HS-27A (cell line): ENCODE results near the gene C19orf25.

Experiments used
- DNase-seq: peaks from one replicate; pipeline ENCODE4 v3.0.0-alpha.2; 2012; ENCODE audit warnings: low read depth, missing footprints

Gene C19orf25

DNA sequence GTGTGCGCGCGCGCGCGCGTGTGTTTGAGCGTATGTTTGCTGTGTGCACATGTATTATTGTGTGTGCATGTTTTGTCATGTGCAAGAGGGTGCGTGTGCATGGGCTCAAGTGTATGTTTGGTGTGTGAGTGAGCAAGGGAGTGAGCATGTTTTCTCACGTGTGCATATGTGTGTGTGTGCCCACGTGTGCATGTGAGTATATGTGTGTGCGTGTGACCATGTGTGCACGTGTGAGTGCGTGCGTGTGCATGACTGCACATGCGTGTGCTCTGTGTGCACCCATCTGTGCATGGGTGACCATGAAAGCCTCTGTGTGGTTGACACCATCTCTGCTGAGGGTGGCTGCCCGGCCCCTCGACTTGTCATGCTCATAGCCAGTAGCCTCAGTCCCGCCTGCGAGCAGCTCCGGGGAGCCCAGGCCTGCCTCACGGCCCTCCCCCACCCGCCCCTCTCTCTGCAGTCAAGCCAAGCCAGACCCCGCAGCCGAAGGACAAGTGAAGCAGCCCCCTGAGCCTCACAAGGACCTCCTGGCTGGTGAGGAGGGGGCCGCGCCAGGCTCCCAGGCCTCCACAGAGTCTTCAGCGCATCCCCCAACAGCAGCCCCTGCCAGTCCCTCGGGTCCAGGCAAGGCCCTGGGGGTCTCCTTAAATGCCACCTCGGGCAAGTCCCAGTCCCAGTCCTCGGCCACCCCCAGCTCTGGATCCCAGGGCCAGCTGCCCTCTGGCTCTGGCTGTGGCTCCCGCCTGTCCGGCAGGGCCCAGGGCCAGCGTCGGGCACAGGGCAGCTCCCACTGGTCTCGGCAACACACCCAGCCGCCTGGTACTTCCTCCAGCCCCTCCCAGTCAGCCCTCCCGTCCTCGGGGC, 17.9 kb upstream of the C19orf25 start:
- DNase-seq: no peak

DNA sequence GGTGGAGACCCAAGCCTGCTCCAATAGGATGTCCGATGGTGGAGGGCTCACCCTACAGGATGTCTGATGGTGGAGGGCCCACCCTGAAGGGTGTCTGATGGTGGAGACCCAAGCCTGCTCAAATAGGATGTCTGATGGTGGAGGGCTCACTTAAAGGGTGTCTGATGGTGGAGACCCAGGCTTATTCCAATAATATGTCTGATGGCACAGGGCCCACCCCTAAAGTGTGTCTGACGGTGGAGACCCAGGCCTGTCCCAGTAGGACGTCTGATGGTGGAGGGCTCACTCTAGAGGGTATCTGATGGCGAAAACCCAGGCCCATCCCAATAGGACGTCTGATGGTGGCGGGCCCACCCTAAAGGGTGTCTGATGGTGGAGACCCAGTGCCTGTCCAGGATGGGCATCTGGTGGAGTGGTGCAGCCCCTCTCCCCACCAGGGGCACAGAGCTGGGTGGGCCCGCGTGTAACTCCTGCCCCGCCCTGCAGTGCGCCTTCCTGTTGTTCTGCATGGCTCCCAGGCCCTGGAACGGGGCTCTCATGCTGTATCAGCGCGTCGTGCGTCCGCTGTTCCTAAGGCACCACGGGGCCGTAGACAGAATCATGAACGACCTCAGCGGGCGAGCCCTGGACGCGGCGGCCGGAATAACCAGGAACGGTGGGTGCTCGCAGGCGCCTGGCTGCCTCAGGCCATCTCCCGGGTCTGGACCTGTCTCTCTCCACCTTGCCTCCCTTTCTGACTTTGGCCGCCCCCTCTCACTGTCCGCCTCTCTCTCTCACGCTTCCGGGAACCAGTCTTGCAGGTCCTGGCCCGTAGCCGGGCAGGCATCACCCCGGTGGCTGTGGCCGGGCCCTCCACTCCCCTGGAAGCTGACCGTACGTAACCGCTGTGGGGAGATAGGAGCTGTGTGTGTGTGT, 17.0 kb upstream of the C19orf25 start:
- no peak for DNase-seq

DNA sequence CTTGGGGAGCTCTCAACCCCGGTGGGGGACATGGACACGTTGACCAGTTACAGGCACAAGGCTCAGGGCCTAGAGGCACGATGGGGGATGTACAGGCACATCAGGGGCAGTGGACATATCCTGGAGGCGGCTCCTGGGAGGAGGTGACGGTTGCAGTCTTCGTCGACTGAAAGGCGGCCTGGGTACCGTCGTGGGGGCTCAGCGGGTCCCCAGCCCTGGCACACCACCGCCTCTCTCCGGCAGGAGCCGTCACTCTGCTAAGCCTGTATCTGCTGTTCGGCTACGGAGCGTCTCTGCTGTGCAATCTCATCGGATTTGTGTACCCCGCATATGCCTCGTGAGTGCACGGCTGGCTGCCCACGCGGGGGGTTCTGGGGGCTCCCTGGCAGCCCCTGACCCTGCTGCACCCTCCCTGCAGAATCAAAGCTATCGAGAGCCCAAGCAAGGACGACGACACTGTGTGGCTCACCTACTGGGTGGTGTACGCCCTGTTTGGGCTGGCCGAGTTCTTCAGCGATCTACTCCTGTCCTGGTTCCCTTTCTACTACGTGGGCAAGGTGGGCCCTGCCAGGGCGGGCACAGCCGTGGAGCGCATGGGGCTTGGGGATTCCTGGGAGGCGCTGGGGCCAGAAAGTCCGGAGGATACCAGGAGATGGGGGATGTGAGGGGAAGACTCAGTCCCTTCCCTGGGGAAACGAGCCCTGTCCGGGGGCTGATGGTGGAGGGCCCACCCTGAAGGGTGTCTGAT, 16.2 kb upstream of the C19orf25 start:
- DNase-seq: no peak

DNA sequence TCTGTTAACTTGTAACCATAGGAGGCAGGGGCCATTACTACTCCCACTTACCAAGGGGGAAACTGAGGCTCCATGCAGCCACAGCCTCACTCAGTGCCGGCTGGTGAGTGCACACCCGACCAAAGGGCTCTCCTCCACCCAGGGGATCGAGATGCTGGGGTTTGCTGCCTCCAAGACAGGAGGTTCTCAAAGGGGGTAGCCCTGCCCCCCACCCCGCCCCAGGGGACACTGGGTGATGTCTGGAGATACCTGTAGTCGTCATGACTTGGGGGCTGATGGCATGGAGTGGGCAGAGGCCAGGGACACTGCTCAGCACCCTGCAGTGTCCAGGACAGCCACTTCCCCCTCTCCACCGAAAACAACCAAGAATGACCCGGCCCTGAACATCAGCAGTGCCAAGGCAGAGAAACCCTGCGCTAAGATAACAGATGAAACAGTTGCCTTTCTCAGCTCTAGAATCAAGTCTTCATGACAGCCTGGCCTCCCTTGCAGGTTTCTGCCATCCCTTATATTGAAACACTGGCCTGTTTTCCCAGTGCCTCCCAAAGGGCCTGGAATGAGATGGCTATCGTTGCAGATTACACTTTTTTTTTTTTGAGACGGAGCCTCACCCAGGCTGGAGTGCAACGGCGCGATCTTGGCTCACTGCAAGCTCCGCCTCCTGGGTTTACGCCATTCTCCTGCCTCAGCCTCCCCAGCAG, 15.2 kb upstream of the C19orf25 start:
- no peak for DNase-seq

DNA sequence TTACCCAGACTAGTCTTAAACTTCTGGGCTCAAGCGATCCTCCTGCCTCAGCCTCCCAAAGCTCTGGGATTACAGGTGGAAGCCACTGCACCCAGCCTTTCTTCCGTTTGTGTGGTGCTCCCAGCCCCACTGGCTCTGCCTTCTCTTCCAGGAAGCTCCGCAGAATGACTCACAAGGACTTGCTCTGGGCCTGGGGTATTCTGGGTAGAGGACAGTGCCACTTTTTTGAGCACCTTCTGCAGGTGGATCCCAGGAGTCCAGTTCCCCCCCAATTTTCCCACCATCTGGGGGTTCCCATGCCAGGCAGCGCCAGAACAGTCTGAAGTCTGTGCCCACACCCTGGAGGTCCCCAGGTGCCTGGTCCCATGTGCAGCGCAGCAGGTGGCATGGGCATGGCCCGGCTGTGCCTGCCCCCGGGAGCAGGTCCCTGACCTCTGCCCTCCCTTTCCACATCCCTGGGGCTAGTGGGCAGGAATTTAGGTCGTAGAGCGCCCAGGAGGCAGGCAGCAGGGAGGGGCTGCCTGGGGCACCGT, 13.5 kb upstream of the C19orf25 start:
- DNase-seq: no peak

DNA sequence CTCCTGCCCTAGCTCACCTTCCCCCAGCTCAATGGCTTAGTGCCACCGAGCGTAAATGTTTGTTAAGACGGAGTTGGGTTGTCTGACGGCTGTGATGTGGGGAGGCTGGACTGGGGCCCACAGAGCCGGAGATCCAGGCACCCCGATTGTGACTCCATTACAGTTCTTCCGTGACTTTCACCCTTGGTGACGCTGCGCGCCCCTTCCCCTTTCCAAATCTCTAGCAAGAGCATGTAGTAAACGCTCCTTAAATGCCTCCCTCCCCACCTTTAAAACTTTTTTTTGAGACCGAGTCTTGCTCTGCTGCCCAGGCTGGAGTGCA, 12.8 kb upstream of the C19orf25 start:
- DNase-seq: no peak

DNA sequence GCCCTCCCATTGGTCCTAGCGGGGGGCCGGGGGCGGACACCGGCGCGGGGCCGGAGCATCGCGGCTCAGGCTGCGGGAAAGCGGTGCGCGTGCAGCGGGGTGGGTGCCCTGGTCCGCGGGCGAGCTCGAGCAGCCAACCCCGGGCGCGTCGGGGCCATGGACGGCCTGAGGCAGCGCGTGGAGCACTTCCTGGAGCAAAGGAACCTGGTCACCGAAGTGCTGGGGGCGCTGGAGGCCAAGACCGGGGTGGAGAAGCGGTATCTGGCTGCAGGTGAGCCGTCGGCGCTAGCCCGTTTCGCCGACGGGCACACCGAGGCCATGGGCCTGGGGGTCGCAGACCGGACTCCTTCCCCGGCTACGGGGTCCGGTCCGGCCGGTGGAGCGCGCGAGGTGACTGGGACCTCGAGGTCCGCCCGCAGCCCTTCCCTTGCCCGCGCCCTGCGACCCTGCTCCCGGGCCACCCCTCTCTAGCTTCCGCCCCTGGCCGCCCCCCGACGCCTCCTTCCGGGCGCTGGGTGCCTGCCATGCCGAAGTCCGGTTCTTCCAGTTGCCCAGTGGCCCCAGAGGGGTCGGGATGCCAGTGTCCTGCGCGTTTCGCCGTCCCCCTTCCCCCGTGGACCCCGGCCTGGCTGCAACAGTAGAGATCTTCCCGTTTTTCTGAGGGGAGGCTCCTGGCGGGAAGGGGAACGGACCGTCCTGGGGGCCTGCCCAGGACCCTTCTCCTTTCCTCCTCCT, 12.3 kb upstream of the C19orf25 start, which contains the start of gene REEP6:
TSS of gene REEP6 (plus strand) at position 68 of the 735 bp plus-strand sequence. CDS start at position 157, 89 bp downstream.
- DNase-seq: no peak

DNA sequence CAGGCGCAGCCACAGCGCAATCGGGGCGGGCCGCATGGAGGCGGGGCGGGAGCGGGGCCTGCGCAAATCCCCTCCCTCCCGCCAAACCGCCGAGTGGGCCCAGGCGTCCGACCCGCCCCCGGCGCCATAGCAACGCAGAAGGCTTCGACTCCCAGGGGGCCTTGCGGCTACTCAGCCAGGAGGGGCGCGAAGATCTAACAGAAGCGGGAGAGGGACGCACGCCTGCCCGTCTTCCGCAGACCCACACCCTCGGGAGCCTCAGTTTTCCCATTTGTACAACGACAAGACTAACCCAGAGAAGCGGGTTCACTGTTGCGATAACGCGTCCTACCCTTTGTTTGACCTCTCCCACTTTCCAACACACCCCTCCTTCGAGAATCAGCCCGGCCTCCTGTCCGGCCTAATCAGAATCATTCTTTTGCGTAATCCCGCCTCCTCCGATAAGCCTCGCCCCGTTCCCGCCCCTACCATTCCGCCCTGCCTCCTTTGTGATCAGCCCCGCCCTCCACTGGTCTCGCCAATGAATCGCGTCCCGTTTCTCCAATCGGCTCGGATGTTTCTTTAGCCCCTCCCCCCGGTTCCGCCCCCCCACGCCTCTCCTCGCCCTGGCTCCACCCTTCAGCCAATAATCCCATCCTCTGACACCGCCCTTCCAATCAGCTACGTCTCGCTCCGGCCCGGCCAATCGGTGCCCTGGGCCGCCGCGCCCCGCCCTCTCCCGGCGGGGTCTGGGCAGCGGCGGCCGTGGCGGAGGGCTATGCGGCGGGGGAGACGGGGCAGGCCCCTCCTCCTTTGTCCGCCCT, 11.5 kb upstream of the C19orf25 start, which contains the start of gene PCSK4:
TSS of gene PCSK4 (minus strand) at position 40 of the 803 bp plus-strand sequence. CDS start at position 36, 4 bp downstream.
- peak; percentile 93 for DNase-seq

DNA sequence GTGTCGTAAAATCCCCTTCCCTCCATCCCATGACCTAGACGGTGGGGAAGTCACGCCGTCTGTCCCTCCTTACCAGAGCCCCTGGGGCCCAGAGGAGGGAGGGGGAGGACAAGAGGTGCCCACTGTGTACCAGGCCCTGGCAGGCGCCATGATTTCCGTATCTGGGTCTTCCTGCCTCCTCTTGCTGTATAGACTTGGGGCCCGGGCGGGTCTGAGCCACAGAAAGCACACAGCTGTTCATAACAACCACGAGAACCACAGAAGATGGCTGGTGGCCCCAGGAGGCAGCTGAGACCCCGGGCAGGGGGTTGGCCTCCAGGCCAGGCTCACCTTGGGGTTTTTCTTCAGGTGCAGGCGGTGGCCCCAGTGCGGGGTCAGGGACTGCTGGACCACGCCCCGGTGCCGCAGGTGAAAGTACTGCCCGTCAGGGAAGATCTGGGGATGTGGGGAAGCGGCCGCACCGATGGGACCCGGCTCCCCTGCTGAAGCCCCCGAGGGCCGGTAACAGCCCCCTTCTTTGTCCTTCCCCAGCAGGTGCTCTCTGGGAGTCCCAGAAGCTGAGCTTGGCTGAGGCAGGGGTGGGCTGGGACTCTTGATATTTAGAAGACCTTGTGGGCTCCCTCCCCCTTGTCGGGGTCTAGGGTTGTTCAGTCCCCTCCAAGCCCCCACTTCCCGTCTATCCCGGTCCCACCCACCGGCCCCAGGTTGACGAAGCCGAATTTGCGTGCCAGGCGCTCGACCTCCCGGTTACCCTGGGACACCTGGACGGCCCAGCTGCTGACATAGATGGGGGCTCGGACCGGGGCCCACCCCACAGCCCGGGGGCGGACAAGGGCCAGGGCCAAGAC, 10.7 kb upstream of the C19orf25 start:
- no peak for DNase-seq

DNA sequence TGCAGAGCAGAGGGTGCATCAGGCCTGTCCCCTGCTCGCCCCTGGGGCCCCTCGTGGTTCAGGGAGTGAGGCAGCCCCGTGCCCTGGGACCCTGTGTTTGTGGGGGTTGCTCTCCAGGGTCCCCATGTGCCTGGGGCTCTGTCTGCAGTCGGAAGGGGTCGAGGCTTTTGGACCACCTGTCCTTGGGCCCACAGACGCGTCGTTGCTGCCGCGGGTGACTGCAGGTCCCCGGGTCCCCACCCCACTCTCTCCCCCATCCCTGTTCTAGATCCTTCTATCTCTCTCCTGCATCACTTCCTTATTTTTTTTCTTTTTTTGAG, 9.2 kb upstream of the C19orf25 start:
- no peak for DNase-seq

DNA sequence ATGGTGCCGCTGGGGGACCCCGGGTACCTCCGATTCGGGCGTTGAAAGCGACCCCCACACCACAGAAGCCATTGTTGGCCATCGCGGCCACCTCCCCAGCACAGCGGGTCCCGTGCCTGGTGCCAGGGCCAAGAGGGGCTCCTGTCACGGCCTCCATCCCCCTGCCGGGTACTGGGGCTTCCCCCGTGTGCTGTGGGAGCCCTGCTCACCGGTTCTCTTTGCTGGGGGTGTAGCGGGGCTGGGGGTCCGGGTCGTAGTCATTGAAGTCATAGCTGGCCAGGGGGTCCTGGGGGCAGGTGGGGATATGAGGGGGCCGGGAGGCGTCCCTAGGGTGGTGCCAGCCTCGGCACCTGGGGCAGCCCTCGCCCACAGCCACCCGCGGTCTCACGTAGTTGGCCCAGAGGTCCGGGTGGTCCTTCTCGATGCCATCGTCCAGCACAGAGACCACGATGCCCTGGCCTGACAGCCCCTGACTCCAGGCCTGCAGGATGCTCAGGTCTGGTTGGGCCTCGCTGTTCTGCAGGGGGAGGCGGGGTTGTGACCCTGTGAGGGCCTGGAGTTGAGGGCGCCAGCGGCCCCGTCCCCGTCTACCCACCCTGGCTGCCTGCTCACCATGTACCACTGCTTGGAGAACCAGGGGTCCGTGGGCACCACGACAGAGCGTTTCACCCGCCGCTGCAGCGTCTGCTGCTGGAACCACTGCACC, 8.7 kb upstream of the C19orf25 start:
- no peak for DNase-seq

DNA sequence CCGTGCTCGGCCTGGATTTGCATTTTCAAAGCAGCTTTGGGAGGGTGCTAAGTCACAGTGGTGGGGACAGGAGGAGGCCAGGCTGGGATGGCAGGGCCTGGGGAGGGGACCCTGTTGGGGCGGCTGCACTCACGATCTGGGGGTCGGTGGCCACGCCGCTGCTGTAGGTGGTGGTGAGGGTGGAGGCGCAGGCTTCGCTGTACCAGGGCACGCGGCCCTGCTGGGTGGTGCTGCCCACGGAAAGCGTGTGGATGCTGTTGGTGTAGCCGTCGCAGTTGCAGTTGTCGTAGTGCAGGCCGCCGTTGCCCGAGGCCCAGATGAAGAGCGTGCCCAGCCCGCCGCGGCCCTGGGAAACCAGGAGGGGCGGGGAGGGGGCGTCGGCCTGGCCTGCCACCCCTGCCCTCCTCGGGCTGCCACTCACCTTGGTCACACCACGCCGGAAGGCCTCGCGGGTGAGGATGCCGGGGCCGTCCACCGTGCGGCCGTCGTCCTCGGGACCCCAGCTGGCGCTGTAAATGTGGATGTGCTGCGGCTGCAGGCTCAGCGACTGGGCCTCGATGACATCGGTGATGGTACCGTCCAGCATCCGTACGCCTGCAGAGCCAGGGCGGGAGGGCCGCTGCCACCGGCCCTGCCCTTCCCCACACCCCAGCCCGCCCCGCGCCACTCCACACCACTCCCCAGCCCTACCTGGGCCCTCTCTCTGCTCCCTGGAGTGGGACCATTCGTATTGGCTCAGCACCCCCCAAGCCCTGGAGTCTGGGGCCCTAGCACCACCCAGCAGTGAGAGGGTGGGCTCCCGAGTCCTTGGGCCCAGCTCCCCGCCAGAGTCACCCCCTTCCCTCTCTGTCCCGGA, 7.9 kb upstream of the C19orf25 start:
- DNase-seq: no peak

DNA sequence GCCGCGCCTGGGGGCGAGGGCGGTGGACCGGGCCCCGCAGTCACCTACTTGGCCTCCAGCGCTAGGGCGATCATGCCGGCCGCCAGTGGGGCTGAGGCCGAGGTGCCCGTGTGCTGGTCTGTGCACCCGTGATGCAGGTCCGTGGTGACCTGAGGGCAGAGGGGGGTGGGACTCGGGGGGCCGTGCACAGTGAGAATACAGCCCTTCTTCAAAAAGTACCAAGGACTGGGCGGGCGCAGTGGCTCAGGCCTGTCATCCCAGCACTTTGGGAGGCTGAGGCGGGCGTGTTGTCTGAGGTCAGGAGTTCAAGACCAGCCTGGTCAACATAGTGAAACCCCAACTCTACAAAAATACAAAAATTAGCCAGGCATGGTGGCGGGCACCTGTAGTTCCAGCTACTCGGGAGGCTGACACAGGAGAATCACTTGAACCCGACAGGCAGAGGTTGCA, 5.0 kb upstream of the C19orf25 start:
- DNase-seq: no peak

DNA sequence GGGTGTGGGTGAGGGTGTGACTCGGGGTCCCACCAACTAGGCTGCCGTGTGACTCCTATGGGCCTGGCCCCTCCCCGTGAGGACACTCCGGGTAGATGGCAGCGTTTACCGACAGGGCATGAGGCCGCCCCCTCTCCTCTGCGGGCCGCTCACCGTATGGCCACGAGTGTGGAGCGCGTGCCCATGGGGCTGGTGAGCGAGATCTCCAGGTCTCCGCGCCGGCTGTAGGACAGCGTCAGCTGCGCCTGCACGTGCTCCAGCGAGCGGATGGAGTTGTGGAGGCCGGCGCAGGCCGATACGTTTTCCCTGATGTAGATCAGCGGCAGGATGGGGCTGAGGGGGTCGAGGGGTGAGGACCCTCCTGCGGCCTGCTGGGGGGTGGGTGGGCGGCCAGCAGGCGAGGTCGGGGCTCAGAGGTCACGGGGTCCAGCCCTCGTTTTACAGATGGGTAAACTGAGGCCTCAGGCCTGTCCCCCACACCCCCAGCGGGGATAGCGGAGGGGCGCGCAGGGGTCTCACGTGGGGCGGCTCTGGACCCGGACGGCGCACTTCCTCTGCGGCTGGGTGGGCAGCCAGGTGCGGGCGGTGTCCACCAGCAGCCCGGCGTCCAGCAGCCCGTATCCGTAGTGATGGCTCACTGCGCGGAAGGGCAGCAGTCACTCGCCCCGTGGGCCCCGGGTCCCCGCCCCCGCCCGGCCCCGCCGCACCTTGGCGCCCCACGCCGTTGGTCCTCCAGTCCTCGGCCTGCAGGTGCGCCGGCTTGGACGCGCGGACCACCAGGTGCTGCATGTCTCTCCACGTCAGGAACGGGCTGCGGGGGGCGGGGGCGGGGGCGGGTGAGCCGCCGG, 4.3 kb upstream of the C19orf25 start:
- no peak for DNase-seq

DNA sequence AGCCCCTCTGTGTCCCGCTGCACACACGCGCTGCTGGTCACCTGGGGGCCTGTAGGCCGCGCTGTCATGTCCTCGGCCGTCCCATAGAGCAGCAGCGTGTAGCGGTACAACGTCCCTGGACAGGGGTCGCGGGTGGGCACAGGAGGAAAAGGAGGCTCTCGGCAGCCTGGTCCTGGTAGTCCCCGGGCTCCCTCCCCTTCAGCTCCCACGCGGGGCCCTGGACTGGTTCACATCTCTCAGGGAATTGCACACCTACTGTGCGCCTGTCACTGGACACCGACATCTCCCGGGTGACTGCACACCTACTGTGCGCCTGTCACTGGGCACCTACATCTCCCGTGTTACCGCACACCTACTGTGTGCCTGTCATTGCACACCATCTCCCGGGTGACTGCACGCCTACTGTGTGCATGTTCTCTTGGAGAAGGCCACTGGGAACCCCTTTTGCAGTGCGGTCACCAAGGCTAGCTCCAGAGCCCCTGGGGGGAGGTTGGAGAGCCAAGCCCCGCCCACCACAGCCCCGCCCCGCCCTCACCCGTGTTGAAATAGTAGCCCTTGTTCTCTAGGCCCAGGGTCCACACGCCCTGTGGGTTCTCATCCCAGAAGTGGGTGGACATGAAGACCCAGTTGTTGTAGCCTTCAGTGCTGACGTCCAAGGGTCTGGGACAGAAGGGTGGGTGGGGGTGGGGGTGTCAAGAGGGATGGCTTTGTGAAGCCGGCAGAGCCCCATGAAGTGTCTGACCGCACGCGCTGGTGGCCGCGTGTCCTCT, 3.5 kb upstream of the C19orf25 start:
- DNase-seq: no peak
